SK-N-MC (cell line): ENCODE results near the gene DAPK1.

Source experiments
- EZH2 ChIP-seq: fragments of 200-600 bp; sonication (generic); IDR thresholded peaks from one replicate; pipeline ENCODE4 v1.6.1; 2017; ENCODE audit warnings: antibody characterized with exemption
- POLR2AphosphoS5 ChIP-seq: IDR thresholded peaks from 2 replicates; pipeline ENCODE4 v1.6.1; 2012; ENCODE audit warnings: mild to moderate bottlenecking, low read depth, low read length, borderline replicate concordance

DNA sequence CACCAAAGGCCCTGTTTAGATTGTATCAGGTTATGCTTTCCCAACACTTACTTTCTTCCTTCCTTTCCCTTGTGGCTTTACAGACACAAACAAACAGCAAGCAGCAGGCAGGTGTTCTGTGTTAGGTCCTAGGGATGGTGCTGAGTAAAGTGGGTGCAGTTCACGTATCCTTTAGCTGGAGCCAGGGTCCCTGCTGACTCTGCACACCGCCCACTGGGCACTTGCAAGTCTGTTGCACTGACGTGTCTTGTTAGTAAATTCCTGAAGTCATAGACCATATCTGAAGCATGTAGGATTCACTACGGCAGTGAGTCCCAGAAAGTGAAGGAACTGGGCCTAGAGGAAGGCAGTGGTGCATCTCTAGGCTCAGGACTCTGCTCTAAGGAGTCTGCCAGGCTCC lies 96.5 kb downstream of the DAPK1 start:
- TF ChIP-seq POLR2AphosphoS5 = no peak
- no peak for TF ChIP-seq EZH2
